HCT116 (cell line): ENCODE measurements around the gene CDH23. TPM values are rescaled to one million over a fixed set of nuclear protein-coding genes. Genes with fewer than 3 reads are reported as not detected.

ENCODE experiments used
- ATAC-seq: fragments of 200-7000 bp; cut with Tn5 transposase; 2 replicates; pipeline ENCODE4 v1.9.1; 2020; ENCODE audit warnings: mild to moderate bottlenecking, moderate library complexity
- BruUV-seq: library from RNA; stranded (reverse); fragments of 400-500 nt; replicated peaks from 2 replicates; lab custom pipeline; 2021; lab: Mats Ljungman, UMichigan
- CTCF ChIA-PET: fragments of 300-600 bp; sonication (Branson Sonifier 250); formaldehyde crosslinking; loops from one replicate; lab custom pipeline; 2021; ENCODE audit warnings: antibody characterized with exemption; lab: Charles Lee
- POLR2A ChIA-PET: fragments of 300-600, 350-600 bp; sonication (Branson Sonifier 250); formaldehyde crosslinking; loops from one replicate; lab custom pipeline; 2021; ENCODE audit warnings: antibody characterized with exemption; lab: Charles Lee
- RAD21 ChIA-PET, 2 experiments: fragments of 300-600 bp; sonication (Branson Sonifier 250); formaldehyde crosslinking; loops; one replicate each; lab custom pipeline; 2023; ENCODE audit warnings: low total read pairs in 2 of 2; ENCODE audit not compliant: uncharacterized antibody in 2 of 2, unreplicated experiment in 2 of 2, low non-redundant PET in 1 of 2; lab: Charles Lee
- DNase-seq: peaks from one replicate; pipeline ENCODE4 v3.0.0-alpha.2; 2010; ENCODE audit warnings: low read depth, low spot score
- H2AFZ ChIP-seq: fragments of 200-600 bp; shearing (Covaris generic), sonication (generic); 2 replicates; pipeline ENCODE4 v1.6.1; 2017; ENCODE audit warnings: low read depth, mixed run types, mixed read lengths, antibody characterized with exemption, low read length; ENCODE audit not compliant: poor library complexity, severe bottlenecking
- H3K27ac ChIP-seq: 2 replicates; pipeline ENCODE4 v1.5.1; 2012; ENCODE audit warnings: low read depth, low read length
- H3K27me3 ChIP-seq: fragments of 200-600 bp; sonication (generic); 2 replicates; pipeline ENCODE4 v1.6.1; 2016; ENCODE audit warnings: mixed run types, low read length, mixed read lengths; ENCODE audit not compliant: insufficient read depth
- H3K36me3 ChIP-seq, 2 experiments: fragments of 200-500 bp in 1 of 2; fragments of 200-600 bp in 1 of 2; sonication (Bioruptor generic) in 1 of 2; sonication (generic) in 1 of 2; 2 replicates each; pipeline versions ENCODE4 v1.5.1 to v1.6.1; 2014 to 2016; ENCODE audit warnings: low read length in 2 of 2, inconsistent platforms in 1 of 2, mixed read lengths in 1 of 2, mixed run types in 1 of 2; ENCODE audit not compliant: insufficient read depth in 2 of 2, control insufficient read depth in 1 of 2
- H3K4me1 ChIP-seq, 2 experiments: fragments of 200-600 bp in 1 of 2; sonication (generic) in 1 of 2; 2 replicates each; pipeline versions ENCODE4 v1.5.1 to v1.6.1; 2012 to 2017; ENCODE audit warnings: low read length in 2 of 2, inconsistent platforms in 1 of 2, mild to moderate bottlenecking in 1 of 2, mixed read lengths in 1 of 2, mixed run types in 1 of 2, moderate library complexity in 1 of 2; ENCODE audit not compliant: insufficient read depth in 2 of 2, control insufficient read depth in 1 of 2
- H3K4me2 ChIP-seq: fragments of 200-600 bp; sonication (generic); 2 replicates; pipeline ENCODE4 v1.6.1; 2017; ENCODE audit warnings: mixed run types, low read length, mixed read lengths
- H3K4me3 ChIP-seq, 2 experiments: fragments of 200-600 bp in 1 of 2; sonication (generic) in 1 of 2; replicated peaks in 1 of 2; 2 replicates each; pipeline ENCODE4 v1.5.1; 2011 to 2016; ENCODE audit warnings: low read length in 2 of 2, control low read depth in 1 of 2, low read depth in 1 of 2, mild to moderate bottlenecking in 1 of 2, mixed read lengths in 1 of 2, mixed run types in 1 of 2
- H3K79me2 ChIP-seq: fragments of 200-600 bp; sonication (generic); 2 replicates; pipeline ENCODE4 v1.6.1; 2017; ENCODE audit warnings: mild to moderate bottlenecking, mixed run types, low read length, moderate library complexity, mixed read lengths; ENCODE audit not compliant: insufficient read depth
- H3K9ac ChIP-seq: fragments of 200-600 bp; sonication (generic); 2 replicates; pipeline ENCODE4 v1.6.1; 2016; ENCODE audit warnings: low read length, mixed read lengths
- H3K9me2 ChIP-seq: fragments of 200-600 bp; sonication (generic), shearing (Covaris generic); 2 replicates; pipeline ENCODE4 v1.6.1; 2017; ENCODE audit warnings: mixed run types, mild to moderate bottlenecking, moderate library complexity; ENCODE audit not compliant: insufficient read depth
- H3K9me3 ChIP-seq, 2 experiments: fragments of 200-500 bp in 1 of 2; fragments of 200-600 bp in 1 of 2; sonication (Bioruptor generic) in 1 of 2; sonication (generic) in 1 of 2; 2 replicates each; pipeline ENCODE4 v1.6.1; 2014 to 2017; ENCODE audit warnings: low read length in 2 of 2, mixed read lengths in 2 of 2, inconsistent platforms in 1 of 2, low read depth in 1 of 2, mild to moderate bottlenecking in 1 of 2, mixed run types in 1 of 2, moderate library complexity in 1 of 2; ENCODE audit not compliant: control insufficient read depth in 1 of 2, insufficient read depth in 1 of 2
- H4K20me1 ChIP-seq: fragments of 200-600 bp; sonication (generic), shearing (Covaris generic); 2 replicates; pipeline ENCODE4 v1.6.1; 2017; ENCODE audit warnings: mixed run types, mild to moderate bottlenecking, moderate library complexity; ENCODE audit not compliant: insufficient read depth
- CBX3 ChIP-seq: IDR thresholded peaks from 2 replicates; pipeline ENCODE4 v1.6.1; 2012; ENCODE audit warnings: low read depth
- CTCF ChIP-seq, 3 experiments: fragments of 200-600 bp in 1 of 3; sonication (generic) in 1 of 3; IDR thresholded peaks in 2 of 3; conservative IDR thresholded peaks in 1 of 3; 2 replicates each; pipeline ENCODE4 v1.5.1; 2012 to 2017; ENCODE audit warnings: low read depth in 2 of 3, low read length in 2 of 3, antibody characterized with exemption in 1 of 3, borderline replicate concordance in 1 of 3, control low read depth in 1 of 3, mild to moderate bottlenecking in 1 of 3, mixed read lengths in 1 of 3, mixed run types in 1 of 3, moderate library complexity in 1 of 3; ENCODE audit not compliant: insufficient read depth in 1 of 3
- RAD21 ChIP-seq: IDR thresholded peaks from 2 replicates; pipeline ENCODE4 v1.6.1; 2012; ENCODE audit warnings: low read depth, mild to moderate bottlenecking
- SRF ChIP-seq: IDR thresholded peaks from 2 replicates; pipeline ENCODE4 v1.6.1; 2012; ENCODE audit warnings: low read depth
- intact Hi-C: fragments of 100-400 bp; cut with micrococcal nuclease; formaldehyde crosslinking; loops from 2 replicates; pipeline ENCODE4 v1.10.0; 2022
- total RNA-seq: library from RNA; stranded (reverse); gene quantifications from one replicate; pipeline ENCODE4 v1.2.1, GENCODE V29; 2021; ENCODE audit not compliant: unreplicated experiment
- TF ChIP-seq, protein P1 (sequence below): IDR thresholded peaks from 2 replicates; pipeline ENCODE4 v1.6.1; 2011; ENCODE audit warnings: mild to moderate bottlenecking, low read length, moderate library complexity; ENCODE audit not compliant: insufficient replicate concordance; ENCODE audit errors: extremely low read depth

The CDH23 gene
- total RNA-seq, 1 experiment from 2014 or later = not detected

DNA sequence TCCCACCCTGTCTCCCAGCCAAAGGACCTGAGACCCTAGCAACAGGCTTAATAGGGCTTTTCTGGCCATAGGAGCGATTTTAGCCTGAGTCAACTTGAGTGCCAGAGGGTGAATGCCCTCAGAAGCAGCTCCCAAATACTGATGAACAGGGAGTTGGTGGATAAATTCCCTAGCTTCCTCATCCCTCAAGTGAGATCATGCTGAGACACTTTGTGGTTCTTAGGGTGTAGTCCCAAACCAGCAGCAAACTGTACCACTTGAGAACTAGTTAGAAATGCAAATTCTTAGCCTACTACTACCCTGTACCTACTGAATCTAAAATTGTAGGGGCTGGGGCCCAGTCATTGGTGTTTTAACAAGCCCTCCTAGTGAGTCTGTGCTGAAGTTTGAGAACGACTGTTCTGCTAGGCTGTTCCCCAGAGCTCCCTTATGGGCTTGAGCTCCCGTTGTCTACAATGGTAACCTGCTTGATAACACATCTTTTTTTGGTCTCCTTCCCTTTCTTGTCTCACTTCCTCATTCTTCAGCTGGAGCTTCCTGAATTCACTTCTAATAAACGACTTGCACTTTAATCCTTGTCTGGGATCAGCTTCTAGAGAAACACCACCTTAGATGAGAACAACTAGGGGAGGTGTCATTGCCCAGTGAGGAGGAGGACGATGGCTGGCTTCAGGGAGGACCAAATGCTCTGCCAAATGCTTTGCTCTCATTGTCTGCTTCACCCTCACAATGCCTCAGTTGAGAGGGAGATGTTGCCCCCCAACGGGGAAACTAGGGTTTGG is 18.2 kb upstream of the CDH23 start:
- Histone ChIP-seq H3K27ac (no peak overlapping the region), H2AFZ (no peak overlapping the region)
- ATAC-seq = no peak

More for the DNA sequence above, 18.2 kb upstream of the CDH23 start:
- Histone ChIP-seq H3K27me3 (no peaks in the 10 kb centered on the region), H4K20me1 (no peaks in the 10 kb centered on the region), H3K4me1 (peaks cover 8 to 12% of the 10 kb centered on the region in 2 experiments; a peak in 3 of 4 replicates), H3K9ac (no peak overlapping the region), H3K4me2 (no peak overlapping the region), H3K79me2 (no peaks in the 10 kb centered on the region), H3K4me3 (no peak overlapping the region)
- ChIA-PET CTCF (interaction anchor here (1.2 to 3.2 kb wide), 2 partner anchors 59 to 433 kb away, joined by 3 to 22 read pairs; partner anchors contain the start of gene SLC29A3), RAD21 (no interaction called here), POLR2A (no interaction called here)
- intact Hi-C loops = no loop called here
- TF ChIP-seq SRF = no peak
- 0 out of 6 replicates have a peak, but pooled peaks of 1 of the 3 experiments have one; percentile 4 for TF ChIP-seq CTCF (IDR thresholded peaks at IDR 0.05 in 2 of 3, conservative IDR thresholded peaks at IDR 0.05 in 1 of 3; ENCODE audit: borderline replicate concordance in 1 of 3, insufficient read depth in 1 of 3, low read depth in 2 of 3, low read length in 2 of 3)
- no peak for TF ChIP-seq CBX3
- TF ChIP-seq, protein P1, sequence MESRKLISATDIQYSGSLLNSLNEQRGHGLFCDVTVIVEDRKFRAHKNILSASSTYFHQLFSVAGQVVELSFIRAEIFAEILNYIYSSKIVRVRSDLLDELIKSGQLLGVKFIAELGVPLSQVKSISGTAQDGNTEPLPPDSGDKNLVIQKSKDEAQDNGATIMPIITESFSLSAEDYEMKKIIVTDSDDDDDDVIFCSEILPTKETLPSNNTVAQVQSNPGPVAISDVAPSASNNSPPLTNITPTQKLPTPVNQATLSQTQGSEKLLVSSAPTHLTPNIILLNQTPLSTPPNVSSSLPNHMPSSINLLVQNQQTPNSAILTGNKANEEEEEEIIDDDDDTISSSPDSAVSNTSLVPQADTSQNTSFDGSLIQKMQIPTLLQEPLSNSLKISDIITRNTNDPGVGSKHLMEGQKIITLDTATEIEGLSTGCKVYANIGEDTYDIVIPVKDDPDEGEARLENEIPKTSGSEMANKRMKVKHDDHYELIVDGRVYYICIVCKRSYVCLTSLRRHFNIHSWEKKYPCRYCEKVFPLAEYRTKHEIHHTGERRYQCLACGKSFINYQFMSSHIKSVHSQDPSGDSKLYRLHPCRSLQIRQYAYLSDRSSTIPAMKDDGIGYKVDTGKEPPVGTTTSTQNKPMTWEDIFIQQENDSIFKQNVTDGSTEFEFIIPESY = no peak
- TF ChIP-seq RAD21 = peak; percentile 19; the same call in 1 of the 2 replicates
- TF ChIP-seq, all 23 proteins: peak for 2
- Histone ChIP-seq H3K36me3 (no peaks in the 10 kb centered on the region), H3K9me3 (no peaks in the 10 kb centered on the region), H3K9me2 (no peaks in the 10 kb centered on the region)
- DNase-seq = no peak
- BruUV-seq = no TSS peak
